HG02938 (cell line): Measurements from ENCODE around the gene MALAT1.

Experiments
- ATAC-seq: cut with Tn5 transposase; IDR thresholded peaks from one replicate; pipeline ENCODE4 v1.9.1; 2021; ENCODE audit warnings: mild to moderate bottlenecking, moderate library complexity; ENCODE audit not compliant: unreplicated experiment

Gene MALAT1

DNA sequence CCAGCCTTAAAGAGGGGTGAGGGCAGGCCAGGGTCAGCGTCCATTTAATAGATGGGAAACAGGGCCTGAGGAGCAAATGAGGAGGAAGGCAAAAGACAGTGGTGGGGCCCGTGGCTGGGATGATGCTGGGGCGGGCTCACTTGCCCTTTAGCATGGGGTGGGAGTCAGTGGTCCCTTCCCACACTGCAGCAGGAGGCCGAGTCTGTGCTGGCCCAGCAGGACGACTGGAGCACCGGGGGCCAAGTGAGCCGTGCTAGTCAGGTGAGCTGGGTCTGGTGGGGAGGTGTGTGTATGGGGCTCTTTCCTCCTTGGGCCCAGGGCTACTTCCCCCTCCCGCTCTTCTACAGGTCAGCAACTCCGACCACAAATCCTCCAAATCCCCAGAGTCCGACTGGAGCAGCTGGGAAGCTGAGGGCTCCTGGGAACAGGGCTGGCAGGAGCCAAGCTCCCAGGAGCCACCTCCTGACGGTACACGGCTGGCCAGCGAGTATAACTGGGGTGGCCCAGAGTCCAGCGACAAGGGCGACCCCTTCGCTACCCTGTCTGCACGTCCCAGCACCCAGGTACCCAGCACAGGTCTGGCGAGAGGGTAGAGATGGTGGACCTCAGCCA, 38.9 kb downstream of the MALAT1 start:
- no peak for ATAC-seq

DNA sequence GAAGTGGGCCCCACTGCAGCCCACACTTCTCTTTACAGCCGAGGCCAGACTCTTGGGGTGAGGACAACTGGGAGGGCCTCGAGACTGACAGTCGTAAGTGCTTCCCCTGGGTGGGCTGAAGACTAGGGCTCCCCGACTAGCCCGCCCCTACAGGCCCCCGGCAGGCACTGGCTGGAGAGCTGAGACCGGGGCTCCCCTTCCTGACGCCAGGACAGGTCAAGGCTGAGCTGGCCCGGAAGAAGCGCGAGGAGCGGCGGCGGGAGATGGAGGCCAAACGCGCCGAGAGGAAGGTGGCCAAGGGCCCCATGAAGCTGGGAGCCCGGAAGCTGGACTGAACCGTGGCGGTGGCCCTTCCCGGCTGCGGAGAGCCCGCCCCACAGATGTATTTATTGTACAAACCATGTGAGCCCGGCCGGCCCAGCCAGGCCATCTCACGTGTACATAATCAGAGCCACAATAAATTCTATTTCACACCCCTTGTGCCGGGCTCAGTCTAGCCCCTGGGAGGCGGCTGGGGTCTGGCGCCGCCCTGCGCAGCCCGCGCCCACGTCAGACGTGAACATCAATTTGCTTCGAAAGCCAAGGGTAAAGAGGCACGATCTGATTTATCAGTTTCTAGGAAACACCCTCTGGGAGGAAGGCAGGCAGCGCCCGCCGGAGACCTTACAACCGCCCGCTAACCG, 39.5 kb downstream of the MALAT1 start:
- ATAC-seq, result no peak

GRCh38 chr11:65538915-65539743, 40.3 kb downstream of the MALAT1 start:
- no peak for ATAC-seq

GRCh38 chr11:65539744-65540289, 41.0 kb downstream of the MALAT1 start:
- peak; percentile 38 for ATAC-seq

DNA sequence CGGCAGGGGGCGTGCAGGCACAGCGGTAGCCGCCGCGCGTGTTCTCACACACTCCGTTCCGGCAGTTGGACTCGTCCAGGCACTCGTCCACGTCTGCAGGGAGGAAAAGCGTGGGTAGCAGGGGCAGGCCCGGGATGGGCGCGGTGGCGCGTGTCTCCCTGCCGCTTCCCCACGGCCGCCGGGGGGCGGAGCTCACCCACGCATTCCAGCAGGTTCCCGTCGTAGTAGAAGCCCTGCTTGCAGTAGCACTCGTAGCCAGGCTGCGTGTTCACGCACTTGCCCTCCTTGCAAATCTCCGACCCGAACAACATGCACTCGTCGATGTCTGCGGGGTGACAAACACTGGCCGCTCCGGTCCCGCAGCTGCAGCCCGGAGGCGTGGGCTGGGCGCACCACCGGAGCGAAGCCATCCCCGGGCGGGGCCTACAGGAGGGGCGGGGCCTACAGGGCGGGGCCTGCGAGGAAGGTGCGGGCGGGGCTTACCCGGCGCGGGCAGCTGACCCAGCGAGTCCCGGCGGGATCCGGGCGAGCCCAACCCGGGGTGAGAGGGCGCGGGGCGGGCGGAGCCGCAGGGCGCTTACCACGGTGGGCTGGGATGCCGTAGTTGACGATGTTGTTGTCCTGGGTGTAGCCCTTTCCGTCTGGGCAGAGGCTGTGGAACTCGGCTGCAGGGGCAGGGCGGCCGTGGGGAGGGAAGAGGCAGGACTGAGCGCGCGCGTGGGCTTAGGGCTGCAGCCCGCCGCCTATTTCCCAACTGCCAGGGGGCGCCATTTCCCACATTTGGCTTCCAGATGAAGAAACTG, 41.6 kb downstream of the MALAT1 start:
- ATAC-seq, result peak; percentile 61

DNA sequence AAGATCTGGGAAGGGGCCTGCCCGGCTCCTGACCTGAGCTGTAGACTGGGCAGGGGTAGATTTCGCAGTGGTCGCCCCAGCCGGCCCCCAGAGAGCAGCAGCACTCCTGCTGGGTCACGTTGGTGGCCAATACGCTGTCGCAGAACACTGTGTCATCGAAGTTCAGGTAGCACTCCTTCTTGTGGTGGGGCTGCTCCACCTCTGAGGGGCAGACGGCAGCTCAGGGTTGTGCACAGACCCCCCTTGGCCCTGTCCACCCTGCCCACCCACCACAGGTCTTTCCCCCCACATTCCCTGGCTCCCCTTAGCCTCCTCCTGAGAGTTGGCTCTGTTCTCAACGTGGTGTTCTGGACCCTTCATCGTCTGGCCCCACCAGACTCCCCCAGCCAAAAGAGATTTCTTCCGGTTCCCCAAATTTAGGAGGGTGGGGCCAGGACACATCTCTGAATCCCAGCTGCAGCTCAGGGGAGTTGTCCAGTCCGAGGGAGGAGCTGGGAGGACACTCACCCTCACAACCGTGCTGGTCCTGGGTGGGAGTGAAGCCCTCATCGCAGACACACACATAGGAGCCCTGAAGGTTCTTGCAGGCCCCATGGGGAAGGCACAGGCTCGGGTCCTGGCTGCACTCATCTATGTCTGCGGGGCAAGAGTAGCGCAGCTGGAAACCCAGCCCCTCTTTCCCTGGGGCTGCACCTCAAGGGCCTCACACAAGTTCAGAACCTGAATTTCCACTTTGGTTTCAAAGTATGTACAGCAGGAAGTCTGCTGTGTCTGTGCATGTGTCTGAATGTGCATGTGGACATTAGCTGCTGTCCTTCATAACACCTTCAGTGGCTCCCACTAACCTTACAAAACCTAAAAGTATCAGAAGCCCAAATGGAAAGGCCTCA, 42.5 kb downstream of the MALAT1 start:
- no peak for ATAC-seq

- no peak for ATAC-seq
Observed at GRCh38 chr11:65542738-65543390, 44.0 kb downstream of the MALAT1 start.

DNA sequence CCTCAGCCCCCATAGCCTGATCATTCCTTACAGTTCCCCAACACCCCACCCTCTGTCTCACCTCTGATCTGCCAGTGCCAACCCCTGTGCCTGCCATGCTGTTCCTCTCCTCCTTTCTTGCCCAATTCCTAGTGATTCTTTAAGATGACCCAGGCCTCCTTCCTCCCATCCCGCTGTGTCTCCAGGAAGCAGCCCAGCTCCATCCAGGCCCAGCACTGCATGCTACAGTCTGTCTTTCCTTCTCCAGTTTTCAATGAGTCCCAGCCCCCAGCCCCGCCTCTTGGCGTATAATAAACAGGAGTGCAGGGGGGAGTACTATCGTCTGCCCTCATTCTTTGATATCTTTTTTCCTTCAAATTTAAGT, 47.0 kb downstream of the MALAT1 start:
- no peak for ATAC-seq

GRCh38 chr11:65546217-65546958, 47.5 kb downstream of the MALAT1 start:
- peak; percentile 50 for ATAC-seq

DNA sequence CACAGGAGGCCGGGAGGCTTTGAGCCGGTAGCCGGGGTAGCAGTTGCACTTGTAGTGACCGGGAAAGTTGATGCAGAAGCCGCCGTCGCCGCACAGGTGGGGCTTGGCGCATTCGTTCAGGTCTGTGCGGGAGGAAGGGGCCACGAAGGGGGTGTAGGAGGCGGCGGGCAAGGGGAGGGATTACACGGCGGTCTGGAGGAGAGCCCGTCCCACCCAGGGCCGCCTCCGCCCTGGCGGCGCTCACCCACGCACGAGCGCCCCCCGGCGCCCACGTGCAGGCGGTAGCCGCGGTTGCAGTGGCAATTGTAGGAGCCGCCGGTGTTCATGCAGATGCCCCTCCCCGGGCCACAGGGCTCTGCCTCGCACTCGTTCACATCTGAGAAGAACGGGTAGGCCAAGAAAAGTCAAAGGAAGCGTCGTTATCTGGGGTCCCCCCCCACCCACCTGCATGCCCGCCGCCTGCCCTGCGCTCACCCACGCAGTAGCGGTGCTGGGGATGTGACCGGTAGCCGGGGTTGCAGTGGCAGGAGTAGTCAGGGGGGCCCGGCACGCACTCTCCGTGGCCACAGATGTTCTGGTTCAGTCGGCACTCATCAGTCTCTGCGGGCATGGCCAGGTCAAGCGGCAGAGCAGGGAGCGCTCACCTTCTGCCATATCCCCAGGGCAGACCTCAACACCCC, 48.7 kb downstream of the MALAT1 start:
- ATAC-seq, result no peak

- ATAC-seq, result no peak
Observed at GRCh38 chr11:65548395-65548794, 49.5 kb downstream of the MALAT1 start.

- ATAC-seq, result no peak
Observed at GRCh38 chr11:65549096-65549495, 50.3 kb downstream of the MALAT1 start.

DNA sequence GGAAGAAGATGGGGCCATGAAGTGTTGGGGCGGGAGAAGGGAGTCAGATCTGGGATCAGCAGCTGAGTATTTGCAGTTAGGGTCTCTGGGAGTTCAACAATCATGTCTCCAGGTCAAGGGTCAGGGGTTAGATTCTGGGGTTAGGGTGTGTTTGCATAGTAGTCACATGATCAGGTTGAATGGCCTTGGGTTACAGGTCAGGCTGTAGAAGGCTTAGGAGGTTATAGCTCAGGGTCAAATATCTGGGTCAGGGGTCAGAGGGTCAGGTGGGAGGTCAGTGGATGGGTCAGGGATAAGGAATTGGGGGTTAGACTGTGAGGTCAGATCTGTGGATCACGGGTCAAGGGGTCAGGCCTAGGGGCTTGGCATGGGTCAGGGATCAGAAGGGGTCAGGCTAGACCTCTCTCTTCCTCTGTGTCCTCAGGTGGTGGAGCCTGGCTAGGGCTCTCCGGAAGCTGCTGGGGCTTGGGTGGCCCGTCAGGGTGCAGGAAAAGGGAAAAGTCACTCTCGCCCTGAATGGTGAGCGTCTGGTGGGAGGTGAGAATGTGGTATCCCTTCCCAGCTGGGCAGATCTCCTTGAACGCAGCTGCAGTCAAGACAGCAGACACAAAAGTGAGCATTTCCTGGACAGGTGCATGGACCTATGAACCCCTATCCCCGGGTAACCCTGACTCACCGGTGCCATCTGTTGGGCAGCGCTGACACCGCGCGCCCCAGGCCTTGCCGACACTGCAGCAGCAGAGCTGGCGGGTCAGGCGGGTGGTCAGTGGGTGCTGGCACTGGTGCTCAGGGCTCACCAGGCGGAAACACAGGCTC, 52.9 kb downstream of the MALAT1 start:
- no peak for ATAC-seq

GRCh38 chr11:65552388-65552951, 53.6 kb downstream of the MALAT1 start:
- ATAC-seq, result no peak

DNA sequence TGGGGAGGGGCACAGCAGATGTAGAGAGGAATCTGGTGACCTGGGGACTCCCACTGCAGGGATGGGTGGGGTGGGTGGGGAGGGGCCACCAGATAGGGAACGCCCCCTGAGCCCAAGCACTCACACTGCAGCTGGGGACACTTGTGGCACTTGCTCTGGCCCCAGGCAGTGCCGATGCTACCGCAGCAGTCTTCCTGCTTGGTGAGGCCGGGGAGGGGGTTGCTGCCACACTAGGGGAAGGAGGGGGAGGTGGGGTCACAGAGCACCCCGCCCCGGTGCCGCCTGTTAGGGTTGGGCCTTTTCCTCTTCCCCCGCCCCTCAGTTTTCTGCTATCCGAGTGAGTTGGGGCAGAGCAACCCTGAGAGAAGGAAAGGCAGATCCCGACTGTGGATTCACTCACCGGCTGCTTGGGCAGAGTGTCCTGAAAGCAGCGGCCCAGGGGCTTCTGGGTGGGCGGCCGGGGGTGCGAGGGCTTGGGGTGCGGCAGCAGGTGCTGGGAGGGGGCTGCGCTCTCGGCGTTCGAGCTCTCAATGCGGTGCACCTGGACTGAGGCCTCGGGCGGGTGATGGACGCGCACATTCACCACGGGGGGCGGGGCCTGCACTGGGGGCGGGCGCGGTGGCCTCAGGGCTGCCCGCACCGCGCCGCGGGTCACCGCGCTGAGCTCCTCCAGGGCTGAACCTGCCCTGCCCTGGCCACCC, 54.6 kb downstream of the MALAT1 start:
- ATAC-seq, result no peak

DNA sequence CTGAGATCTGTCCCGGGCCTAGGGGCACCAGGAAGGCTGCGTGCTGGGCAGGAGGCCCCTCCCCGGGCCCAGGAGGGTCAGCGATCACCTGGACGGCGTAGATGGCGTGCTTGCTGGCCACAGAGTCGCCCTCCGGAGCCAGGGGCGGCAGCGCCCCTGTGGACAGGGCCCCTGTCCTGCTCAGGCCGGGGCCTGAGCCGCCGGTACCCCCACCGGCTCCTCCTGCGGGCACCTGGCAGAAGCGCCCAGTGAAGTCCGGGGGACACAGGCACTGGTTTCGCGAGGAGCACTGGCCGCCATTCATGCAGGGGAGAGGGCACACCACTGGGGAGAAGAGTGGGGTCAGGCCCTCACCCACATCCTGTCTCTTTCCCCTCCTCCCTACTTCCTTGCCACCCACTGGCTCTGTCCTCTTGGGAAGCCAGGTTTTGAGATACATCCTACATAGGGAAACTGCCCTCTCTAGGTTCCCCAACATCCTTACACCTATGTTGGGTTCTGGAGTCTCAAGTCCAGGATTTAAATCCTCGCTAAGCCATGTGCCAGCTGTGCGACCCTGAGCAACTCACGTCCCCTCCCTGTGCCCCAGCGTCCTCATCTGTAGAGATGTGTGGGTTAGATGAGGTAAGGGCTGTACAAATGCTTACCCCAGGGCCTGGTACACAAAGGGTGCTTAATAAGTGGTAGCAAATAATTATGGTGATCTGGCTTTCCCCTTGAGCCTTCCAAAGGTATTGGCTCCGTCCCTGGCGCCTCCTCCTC, 55.4 kb downstream of the MALAT1 start:
- ATAC-seq, result no peak
